Right forelimb (tissue), 1 donor: ENCODE results near the gene COL12A1.
"Not testable (repeated sequence)": the region's sequence is repeated elsewhere in the genome, so short reads cannot be mapped to it uniquely, and the experiment has no call there.

ENCODE experiments used
- DNase-seq: peaks from one replicate; pipeline ENCODE4 v3.0.0-alpha.2; 2018

Gene COL12A1

DNA sequence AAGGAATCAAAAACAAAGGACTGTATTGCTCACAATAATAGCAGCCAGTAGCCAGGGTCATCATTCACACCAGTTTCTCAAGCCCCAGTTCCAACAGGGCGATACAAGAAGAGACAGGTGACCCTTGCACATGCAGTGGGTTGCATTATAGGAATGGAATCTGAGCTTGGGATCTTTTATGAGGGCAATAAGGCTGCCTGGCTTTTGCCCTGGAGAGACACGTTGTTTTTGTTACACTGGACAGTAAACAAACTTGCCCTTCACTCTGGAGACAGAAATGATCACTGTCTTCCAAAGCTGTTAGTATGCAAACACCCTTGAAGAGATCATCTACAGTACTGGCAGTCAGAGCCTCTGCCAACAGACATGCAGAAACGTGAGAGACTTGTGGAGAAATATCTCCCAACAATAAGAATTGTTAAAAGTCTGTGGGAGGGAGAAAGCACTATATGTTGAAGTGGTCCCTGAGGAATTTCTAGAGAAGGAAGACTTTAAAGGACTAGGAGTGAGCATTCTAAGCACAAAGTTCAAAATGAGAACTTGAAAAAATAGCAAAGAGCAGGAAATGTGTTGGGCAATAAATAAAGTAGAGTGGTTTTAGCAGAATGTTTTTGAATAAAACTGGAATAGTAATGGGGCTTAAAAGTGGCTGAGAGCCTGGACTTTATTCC is 6.2 kb upstream of the COL12A1 start:
- no peak for DNase-seq

DNA sequence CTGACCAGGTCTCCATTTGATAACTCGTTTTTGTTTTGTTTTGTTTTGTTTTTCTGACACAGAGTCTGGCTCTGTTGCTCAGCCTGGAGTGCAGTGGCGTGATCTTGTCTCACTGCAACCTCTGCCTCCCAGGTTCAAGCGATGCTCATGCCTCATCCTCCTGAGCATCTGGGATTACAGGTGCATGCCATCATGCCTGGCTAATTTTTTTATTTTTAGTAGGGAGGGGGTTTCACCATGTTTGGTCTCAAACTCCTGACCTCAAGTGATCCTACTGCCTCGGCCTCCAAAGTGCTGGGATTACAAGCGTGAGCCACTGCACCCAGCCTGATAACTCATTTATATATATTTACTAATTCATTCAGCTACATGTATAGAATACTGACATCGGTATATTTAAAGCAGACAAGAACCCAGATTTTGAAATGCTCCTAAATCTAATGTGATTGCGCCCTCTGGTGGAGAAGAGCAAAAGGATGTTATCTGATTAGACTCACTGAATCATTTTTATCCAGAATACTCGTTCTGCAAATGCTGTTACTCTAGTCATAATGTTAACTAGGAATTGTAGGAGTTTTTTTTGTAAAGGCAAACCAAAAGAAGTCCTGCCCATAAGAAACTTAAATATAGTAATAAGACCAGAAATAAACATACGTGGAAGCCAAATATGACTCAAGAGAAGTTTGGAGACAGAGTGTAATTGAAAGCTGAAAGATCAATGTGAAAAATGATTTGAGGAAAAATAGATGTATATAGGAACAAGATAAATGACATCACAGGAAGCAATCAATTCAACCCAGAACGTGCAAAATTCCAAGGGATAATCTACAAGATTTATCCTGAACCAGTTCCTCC is 5.3 kb upstream of the COL12A1 start:
- DNase-seq: no peak

DNA sequence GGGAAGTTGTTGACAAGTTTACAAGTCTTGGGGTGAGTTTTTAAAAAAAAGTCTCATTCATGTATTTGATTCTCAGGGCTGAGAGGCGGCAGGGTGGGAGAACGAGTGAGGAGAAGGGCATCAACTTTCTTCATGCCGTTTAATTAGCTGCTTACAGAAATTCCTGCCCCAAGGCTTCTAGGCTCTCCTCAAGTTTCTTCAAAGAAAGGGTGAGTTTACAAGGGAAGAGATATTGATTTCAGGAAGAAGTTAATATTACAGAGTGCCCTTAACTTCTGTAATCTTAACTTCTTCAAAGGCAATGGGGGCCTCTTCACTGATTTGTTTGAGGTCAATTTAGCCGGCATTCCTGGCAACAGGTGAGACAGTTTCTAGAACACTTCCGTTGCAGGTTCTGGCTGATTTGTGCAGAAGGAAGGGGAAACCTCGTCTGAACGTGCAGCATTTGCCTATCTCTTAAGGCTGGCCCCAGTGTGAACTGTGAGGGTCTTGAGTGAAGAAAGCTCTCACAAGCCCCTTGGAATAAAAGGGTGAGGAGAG is 3.4 kb upstream of the COL12A1 start:
- no peak for DNase-seq

DNA sequence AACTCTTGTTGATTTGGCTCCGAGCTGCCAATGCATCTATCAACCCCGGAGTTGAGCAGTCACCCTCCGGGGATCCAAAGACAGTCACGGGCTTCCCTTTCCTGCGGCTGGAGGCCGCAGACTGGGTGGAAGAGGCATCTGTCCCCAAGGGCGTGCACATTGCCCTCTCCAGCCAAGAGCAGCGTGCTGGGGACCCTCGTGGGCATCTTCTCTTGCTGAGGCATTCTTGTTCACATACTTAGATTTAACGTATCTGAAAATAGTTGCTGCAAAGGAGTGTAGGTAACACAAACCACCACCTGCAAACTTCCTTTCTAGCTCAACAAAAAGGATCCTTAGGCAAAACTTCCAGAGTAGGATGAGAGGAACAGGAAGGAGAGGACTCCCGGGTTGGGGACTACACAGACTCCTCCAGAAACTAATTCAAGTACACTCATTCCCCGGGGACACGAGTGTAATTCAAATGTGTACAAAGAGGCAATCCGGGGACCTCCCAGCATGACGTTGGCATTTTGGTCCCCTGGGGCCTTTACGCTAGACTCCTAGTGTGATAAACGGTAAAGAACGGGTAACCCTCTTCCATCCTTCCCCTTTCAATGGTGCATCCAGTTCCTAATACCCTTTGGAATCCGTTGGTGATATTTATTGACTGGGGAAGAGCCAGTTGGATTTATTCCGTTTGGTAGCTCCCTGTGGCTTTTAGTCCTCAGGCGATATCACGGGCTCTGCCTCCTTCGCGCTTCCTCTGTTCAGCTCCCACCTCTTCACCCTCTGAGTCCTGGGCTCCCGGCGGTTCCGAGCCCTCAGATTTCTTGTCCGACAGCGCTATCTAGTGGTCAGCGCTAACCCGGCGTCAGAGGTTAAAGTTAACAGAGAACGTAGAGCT is 2.7 kb upstream of the COL12A1 start:
- DNase-seq: peak; percentile 93

DNA sequence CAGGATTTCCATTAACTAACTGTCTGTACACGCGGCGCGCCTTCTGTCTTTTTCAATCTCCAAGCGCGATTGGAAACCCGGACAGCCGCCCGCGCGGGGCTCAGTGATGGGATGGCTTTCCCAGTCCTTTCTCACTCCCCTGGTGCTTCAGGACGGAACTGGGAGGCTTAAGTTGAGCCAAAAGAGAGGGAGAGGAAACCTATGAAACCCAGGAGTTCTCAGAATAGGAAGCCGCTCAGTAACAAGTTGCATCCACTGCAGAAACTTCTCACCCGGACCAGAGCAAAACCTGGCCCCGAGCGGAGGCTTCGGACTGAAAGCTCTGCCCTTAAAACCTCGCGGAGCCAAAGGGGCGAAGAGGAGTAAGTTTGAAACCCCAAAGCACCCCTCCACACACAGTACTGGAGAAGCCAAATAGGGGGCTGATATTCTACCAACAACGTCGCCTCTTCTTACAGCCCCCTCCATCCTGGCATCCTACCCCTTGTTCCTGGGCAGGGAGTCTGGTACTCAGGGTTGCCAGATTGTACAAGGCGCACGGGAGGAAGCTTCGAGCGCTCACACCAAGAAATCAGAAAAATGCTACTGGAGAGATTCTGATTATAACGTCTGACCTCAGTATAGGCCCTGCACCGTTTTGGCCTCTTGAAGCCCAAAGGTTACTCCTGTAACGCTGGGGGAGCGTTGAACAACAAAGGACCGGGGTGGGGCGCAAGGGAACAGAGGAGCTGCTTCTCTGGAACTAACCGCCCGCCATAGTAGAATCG is 906 bp upstream of the COL12A1 start:
- peak; percentile 74 for DNase-seq

DNA sequence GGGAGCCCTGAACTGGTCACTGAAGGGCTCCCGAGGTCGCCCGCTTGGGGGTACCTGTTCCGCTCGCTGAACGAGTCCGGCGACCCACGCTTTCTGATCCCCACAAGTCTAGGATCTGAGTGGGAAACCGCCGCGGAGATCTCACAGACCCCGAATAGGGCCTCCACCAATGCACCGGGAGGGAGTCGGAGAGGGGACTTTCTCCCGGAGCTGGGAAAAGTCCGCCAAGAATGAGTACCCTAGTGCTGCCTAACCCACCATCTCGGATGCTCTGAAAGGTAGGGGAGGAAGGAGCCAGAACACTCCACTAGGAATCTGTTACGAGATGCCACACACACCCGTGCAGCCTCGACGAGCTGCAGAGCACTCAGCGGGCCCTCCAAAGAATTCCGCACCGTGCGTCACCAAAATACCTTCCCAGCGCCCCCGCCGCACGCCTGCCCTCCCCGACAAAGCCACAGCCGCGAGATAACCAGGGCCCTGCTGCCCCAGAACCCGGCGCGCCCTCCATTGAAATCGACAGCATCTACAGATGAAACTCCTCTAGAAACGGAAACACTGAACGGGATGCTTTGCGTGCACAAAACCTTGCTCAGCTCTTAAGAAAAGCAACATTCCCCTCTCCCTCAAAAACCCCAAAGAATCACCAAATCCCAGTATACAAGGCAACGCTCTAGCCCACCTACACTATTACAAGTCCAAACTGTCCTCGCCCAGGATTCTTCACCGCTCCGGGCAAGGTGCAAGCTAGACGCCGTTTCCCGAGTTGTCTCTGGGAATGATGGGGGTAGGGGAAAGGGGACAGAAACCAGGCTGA is 686 bp downstream of the COL12A1 start:
- DNase-seq: peak; percentile 76

DNA sequence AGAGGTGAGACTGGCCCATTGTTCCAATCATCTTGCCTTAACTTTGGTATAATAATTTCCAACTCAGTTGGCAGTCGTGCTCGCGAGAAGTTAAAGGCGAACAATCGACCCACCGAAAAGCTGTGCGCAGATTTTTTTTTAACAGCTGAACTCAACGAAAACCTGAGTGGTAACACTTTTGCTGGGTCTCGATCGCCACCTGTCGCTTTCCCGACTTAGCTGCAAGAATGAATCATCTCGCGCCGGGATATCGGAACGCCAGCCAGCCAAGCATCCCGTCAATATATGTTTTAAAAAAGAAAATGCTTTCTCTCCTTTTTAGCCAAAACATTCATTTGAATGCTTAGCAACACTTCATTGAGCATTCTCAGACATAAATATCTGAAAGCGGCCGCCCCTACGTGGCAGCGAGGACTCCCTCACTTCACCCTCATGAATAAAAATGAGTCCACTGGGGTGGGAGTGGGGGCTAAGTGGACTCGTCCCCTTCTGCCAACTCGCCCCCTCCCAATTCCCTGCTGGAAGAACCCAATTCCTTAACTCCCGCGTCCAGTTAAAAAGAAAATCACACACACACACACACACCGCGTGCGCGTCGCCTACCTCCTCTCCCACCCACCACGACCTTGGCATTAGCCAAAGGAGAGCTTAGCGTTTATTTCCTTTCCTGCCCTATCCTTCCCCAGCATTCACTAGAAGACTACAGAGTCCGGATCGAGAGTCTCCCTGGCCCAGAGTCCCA is 1.5 kb downstream of the COL12A1 start:
- DNase-seq: peak; percentile 91

DNA sequence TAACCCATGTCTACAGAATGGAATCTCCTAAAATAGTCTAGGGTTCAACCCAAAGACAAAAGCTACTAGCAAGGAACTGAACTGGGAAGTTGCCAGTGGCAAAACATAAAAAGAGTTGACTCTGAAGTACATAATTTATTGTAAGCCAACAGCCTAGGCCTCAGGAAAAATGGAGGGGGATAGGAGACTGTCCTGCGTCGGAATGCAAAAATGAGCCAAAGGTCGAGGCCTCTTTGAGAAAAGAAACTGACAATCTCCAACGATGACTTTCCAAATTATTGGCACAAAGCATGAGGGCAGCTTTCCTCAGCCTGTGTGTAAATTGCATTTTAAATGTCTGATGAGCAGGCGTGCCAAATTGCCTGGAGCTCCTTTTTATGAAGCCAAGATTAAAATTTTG is 2.1 kb downstream of the COL12A1 start:
- peak; percentile 62 for DNase-seq

DNA sequence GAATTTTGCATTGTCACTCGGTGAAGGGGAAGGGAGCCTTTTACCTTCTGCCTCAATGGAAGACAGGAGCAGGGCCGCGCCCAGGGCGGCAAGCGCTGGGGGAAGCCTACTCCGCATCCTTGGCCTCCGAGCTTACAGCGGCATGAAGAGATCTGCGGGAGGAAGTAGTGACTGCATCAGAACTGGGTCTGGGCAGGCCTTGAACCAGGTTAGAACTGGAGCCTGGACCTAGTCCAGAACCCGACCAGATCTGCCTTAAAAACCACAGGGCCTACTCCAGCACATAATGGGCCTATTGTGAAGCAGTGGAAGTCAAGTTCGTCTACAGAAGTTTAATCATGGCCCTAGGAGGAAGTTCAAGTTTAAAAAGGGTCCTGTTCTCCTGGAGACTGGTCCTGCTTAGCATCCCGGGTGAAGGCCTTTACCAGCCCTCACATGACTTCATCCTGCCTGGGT is 3.1 kb downstream of the COL12A1 start:
- DNase-seq: peak; percentile 67

DNA sequence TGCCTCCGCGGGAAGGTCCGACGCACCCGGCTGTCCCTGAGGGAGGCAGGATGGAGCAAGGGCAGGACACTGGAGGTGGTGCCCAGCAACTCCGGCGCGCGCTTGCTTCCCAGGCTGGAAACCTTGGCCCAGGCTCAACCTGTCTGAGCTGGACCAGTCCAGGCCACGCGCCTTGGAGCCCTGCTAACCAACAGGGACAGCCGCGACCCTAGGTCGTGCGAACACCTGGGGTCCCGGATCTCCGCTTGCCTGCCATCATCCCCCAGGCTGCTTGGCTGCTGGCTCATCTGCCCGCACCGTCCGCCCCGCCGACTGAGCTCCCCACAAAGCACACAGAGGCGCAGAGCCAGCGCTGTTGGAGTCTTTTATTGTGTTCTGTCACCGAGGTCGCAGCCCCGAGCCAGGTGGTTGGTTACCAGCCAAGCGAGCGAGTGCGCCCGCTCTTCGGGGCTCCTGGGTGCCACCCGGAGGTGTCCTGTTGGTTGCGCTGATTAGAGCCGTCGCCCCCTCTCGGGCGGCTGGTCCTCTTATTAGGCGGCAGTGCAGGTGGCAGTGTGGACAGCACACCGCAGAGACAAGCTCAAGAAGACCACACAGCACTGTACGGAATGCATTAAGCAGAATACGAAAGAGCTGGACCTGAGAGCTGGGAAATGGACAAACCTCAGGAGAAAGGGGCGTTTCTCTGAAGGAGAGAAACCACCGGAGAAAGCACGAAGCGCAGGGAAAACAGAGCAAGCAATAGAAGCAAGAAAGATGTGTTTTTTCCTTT is 3.8 kb downstream of the COL12A1 start:
- DNase-seq: peak; percentile 76

DNA sequence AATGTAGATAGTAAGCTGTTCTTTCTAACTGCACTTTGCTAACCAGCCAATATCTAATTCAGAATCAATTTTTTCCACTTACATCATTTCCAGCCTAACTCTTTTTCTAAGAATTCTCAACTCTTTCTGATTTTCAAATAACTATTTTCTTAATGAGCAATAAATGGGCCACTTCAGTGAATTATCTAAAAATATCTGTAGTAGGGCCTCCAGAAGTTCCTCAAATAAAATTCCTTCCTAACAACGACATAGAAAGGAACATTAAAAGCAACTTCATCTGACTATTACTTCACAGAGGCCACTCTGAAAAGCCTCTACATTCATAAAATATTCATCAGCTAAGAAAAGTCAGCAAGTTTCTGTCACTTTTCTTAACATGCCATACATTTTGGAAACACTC is 4.8 kb downstream of the COL12A1 start:
- DNase-seq: no peak

DNA sequence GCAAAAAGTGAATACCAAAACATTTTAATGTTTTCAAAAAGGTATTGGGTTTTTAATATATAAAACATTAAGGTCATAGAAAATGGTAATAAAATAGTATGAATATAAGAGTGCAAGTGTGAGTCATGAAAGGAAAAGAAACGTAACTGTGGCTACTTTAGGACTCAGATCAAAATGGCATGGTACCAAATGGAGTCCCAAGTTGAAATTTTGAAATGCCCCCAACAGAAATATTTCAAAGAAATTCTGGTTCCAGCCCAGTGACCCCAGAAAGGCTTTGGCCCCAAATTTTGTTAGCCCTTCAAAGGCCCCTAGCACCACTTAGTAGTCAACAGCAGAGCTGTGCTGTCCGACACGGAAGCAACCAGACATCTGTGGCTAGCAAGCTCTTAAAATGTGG is 6.0 kb downstream of the COL12A1 start:
- no peak for DNase-seq

DNA sequence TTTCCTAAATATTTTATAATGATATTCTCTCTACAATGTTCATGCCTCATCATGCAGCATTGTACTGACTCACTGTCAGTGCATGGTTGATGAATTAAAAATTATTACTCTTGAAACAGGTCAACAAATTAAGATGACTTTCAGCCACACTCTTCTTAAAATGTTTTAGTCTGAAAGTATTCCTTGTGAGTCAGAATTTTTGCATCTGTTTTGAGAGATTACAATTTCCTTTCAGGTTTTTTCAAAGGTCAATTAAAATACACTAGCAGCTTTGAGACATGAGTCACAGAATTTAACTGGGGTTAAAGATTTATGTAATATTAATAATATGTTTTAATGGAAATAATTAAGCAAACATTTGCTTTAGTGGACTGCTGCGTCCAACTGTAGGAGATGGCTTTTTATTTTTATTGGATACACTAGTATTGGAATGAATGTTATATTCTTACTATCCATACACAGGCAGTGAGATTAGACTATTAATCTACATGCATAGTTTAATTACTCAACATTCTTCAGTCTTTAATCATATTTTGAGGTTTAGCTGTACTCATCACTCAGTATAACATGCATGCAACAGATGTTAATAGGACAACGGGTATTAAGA is 9.7 kb downstream of the COL12A1 start:
- DNase-seq: no peak

DNA sequence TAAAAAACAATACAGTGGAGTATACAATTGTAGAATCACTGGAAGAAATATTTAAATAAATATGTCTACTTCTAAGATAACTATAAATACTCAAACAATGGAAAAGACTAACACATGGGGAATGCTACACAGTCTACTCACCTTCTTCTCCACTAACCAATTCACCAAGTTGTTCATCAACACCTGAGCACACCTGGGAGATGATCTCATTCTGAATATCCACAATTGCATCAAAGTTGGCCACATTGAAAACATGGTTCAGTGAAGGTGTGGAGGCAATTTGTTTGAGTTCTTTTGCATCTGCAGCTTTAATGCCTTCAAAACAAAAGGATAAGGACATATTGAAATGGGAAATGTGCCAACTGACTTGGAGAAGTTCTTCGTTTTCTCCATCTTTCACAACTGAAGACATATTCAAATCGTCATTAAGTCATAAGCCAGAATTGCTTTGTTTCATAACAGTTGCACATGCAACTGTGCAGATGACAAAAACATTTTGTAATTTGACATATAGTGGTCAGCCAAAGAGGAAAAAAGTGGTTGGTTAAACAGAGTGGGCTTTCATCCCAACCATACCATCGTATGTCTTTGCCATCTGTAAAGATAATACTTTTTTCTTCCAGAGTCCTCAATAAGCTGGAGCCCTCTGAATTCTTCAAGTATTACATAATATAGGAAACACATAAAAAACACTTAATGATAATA is 17.5 kb downstream of the COL12A1 start:
- no peak for DNase-seq

DNA sequence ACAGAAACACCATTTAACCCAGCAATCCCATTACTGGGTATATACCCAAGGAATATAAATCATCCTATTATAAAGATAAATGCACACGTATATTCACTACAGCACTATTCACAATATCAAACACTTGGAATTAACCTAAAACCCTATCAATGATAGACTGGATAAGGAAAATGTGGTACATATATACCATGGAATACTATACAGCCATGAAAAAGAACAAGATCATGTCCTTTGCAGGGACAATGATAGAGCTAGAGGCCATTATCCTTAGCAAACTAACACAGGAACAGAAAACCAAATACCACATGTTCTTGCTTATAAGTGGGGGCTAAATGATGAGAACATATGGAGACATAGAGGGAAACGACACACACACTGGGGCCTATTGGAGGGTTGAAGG is 19.3 kb downstream of the COL12A1 start:
- DNase-seq: not testable (repeated sequence)

DNA sequence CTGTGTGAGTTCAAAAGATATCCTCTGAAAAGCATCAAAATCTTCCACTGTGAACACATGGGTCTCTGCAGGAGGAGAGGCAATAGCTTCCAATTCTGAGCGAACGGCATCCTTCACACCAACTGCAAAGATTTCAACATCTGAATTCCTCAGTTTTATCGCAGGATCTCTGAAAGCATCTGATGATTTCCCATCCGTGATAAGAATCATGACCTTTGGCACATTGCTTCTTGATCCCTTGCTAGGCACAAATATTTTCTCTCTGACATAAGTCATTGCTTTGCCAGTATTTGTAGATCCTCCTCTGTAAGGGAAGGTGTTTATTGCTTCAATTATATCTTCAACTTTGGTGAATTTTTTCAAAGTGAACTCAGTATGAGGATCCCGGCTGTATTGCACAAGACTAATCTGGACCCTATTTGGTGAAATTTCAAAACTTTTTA is 22.7 kb downstream of the COL12A1 start:
- no peak for DNase-seq

DNA sequence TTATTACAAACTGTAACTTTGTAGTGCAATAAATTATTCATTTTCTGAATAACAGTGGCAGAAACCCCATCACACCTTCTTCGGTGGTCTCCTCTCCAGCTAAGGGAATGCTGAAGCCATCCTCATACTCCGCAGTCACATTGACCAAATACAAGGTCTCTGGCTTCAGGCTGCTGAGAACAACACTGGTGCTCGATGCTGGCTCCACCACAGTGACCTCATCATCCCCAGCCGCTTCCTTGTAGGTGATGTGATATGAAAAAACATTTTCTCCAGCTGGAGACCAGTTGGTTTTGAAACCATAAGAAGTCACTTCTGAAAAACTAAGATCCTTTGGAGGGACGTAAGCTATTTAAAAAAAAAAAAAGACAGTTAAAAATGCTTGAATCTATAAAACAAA is 25.0 kb downstream of the COL12A1 start:
- DNase-seq: no peak

DNA sequence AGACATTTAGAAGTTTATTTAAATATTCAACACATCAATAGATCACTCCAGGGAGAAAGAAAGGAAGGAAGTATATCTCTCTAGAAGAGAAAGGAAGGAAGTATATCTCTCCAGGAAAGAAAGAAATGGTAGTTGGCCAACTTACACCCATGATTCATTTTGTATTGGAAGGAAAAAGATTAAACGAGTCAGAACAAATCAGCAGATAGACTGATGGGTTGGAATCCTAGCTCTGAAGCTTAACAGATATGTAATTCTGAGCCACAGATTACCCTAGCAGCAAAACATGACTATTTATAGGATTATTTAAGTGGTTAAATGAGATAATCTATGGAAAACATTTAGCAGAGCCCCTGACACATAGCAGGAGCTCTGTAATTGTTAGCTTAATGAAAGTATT is 27.1 kb downstream of the COL12A1 start:
- DNase-seq: no peak
